ENCODE results near the gene MRAP. TPM values are rescaled to one million over a fixed set of nuclear protein-coding genes. Genes with fewer than 3 reads are reported as not detected.
"Not testable (repeated sequence)": the region's sequence is repeated elsewhere in the genome, so short reads cannot be mapped to it uniquely, and the experiment has no call there.

Gene MRAP
- total and polyA plus RNA-seq, 2 donors (not counting 1 experiment from before 2014, with no cell fraction given) = not detected

GRCh38 chr21:32257962-32258785 is 40.5 kb upstream of the MRAP start:
- H3K27me3 Mint-ChIP-seq = peaks cover 18% of the 10 kb centered on the region
- CTCF ChIA-PET = interaction anchor here (0.6 to 2.4 kb wide), 9 partner anchors 9 to 1059 kb away, joined by 3 to 19 read pairs (median 4); no protein-coding TSS in a partner anchor
- Histone ChIP-seq H3K36me3 (replicated peaks in 1 of 2; ENCODE audit: control extremely low read depth in 1 of 2, control insufficient read depth in 1 of 2, extremely low read depth in 1 of 2, insufficient read depth in 2 of 2, low read length in 1 of 2) (no peaks in the 10 kb centered on the region), H3K4me1 (ENCODE audit: control insufficient read depth in 2 of 2, insufficient read depth in 2 of 2, low read length in 2 of 2) (no peaks in the 10 kb centered on the region), H3K9ac (ENCODE audit: low read length) (no peak overlapping the region), H3K4me3 (ENCODE audit: control extremely low read depth in 1 of 5, extremely low read depth in 1 of 5, insufficient read depth in 1 of 5, low read depth in 2 of 5, low read length in 4 of 5) (no peak overlapping the region), H3K9me3 (ENCODE audit: control extremely low read depth in 1 of 3, control insufficient read depth in 2 of 3, insufficient read depth in 1 of 3, low read length in 2 of 3) (no peaks in the 10 kb centered on the region), H2AFZ (ENCODE audit: insufficient read depth, low read depth, low read length, poor library complexity, severe bottlenecking) (no peak overlapping the region), H3K27me3 (replicated peaks in 1 of 4; ENCODE audit: control extremely low read depth in 1 of 4, control insufficient read depth in 3 of 4, insufficient read depth in 4 of 4, low read length in 3 of 4) (no peaks in the 10 kb centered on the region), H3K4me2 (replicated peaks; ENCODE audit: low read depth, low read length, poor library complexity, severe bottlenecking) (no peak overlapping the region), H3K27ac (ENCODE audit: low read length in 2 of 2) (no peak overlapping the region), H3K79me2 (ENCODE audit: control insufficient read depth, insufficient read depth, low read length) (no peaks in the 10 kb centered on the region), H4K20me1 (ENCODE audit: control insufficient read depth, insufficient read depth, low read length, poor library complexity, severe bottlenecking) (no peaks in the 10 kb centered on the region)
- peaks cover 2% of the 10 kb centered on the region for H3K4me1 Mint-ChIP-seq
- peak; percentile 62 for TF ChIP-seq CTCF (IDR thresholded peaks at IDR 0.05)
- no peak for TF ChIP-seq EZH2 (IDR thresholded peaks at IDR 0.05; ENCODE audit: borderline replicate concordance, insufficient read depth, low read depth, low read length, poor library complexity, severe bottlenecking)
- intact Hi-C loops (cut with micrococcal nuclease) = loop anchor here (1.0 to 2.0 kb wide), 2 partner anchors 391 to 472 kb away; no protein-coding TSS in a partner anchor
- WGBS (ENCODE audit: insufficient coverage) = 65% methylated on average over 11 of the region's 16 CpGs
- DNase-seq = peak; percentile 34
- ATAC-seq (ENCODE audit: low read depth) = peak; percentile 54
- no peak overlapping the region for H3K27ac Mint-ChIP-seq
- H3K4me3 Mint-ChIP-seq = no peak overlapping the region
- POLR2A ChIA-PET = no interaction called here
- H3K9me3 Mint-ChIP-seq (ENCODE audit: insufficient read depth) = no peaks in the 10 kb centered on the region

- H3K4me3 ChIP-seq (ENCODE audit: control extremely low read depth in 1 of 5, extremely low read depth in 1 of 5, insufficient read depth in 1 of 5, low read depth in 2 of 5, low read length in 4 of 5); H3K4me1 Mint-ChIP-seq; H3K27me3 ChIP-seq (replicated peaks in 1 of 4; ENCODE audit: control extremely low read depth in 1 of 4, control insufficient read depth in 3 of 4, insufficient read depth in 4 of 4, low read length in 3 of 4); H3K4me2 ChIP-seq (replicated peaks; ENCODE audit: low read depth, low read length, poor library complexity, severe bottlenecking); H3K9me3 ChIP-seq (ENCODE audit: control extremely low read depth in 1 of 3, control insufficient read depth in 2 of 3, insufficient read depth in 1 of 3, low read length in 2 of 3); H3K4me1 ChIP-seq (ENCODE audit: control insufficient read depth in 2 of 2, insufficient read depth in 2 of 2, low read length in 2 of 2); H2AFZ ChIP-seq (ENCODE audit: insufficient read depth, low read depth, low read length, poor library complexity, severe bottlenecking); H3K9ac ChIP-seq (ENCODE audit: low read length); H3K27ac ChIP-seq (ENCODE audit: low read length in 2 of 2); H3K36me3 ChIP-seq (replicated peaks in 1 of 2; ENCODE audit: control extremely low read depth in 1 of 2, control insufficient read depth in 1 of 2, extremely low read depth in 1 of 2, insufficient read depth in 2 of 2, low read length in 1 of 2); H3K79me2 ChIP-seq (ENCODE audit: control insufficient read depth, insufficient read depth, low read length); DNase-seq; ATAC-seq (ENCODE audit: low read depth); H3K9me3 Mint-ChIP-seq (ENCODE audit: insufficient read depth); POLR2A ChIA-PET; H3K4me3 Mint-ChIP-seq; H3K27ac Mint-ChIP-seq; H4K20me1 ChIP-seq (ENCODE audit: control insufficient read depth, insufficient read depth, low read length, poor library complexity, severe bottlenecking): not testable (repeated sequence)
- H3K27me3 Mint-ChIP-seq = peaks cover 18% of the 10 kb centered on the region
- CTCF ChIA-PET = interaction anchor here (0.8 to 2.4 kb wide), 7 partner anchors 9 to 1060 kb away, joined by 3 to 19 read pairs (median 6); no protein-coding TSS in a partner anchor
- WGBS (ENCODE audit: insufficient coverage) = 89% methylated on average over 2 of the region's 5 CpGs
- intact Hi-C loops (cut with micrococcal nuclease) = loop anchor here (1.0 to 2.0 kb wide), 2 partner anchors 392 to 472 kb away; no protein-coding TSS in a partner anchor
Observed at GRCh38 chr21:32258786-32259048, 39.9 kb upstream of the MRAP start.

Measured in B cell (primary cell).